Fibroblast of lung (primary cell): ENCODE results near the gene KRTAP12-4. TPM values are rescaled to one million over a fixed set of nuclear protein-coding genes. Genes with fewer than 3 reads are reported as not detected.

Experiments used
- DNase-seq, 2 donors: peaks; one replicate each; pipeline versions ENCODE4 v3.0.0 to v3.0.0-alpha.2; 2010; ENCODE audit warnings: low read depth in 2 of 2
- H2AFZ ChIP-seq: 2 replicates; pipeline ENCODE4 v1.5.1; 2012; ENCODE audit warnings: low read length, control low read depth, inconsistent platforms
- H3K27ac ChIP-seq: 2 replicates; pipeline ENCODE4 v1.5.1; 2011; ENCODE audit warnings: low read length, control low read depth; ENCODE audit not compliant: insufficient read depth
- H3K27me3 ChIP-seq: 2 replicates; pipeline ENCODE4 v1.5.1; 2011; ENCODE audit warnings: mild to moderate bottlenecking, low read length; ENCODE audit not compliant: control insufficient read depth, insufficient read depth
- H3K36me3 ChIP-seq: 2 replicates; pipeline ENCODE4 v1.5.1; 2011; ENCODE audit warnings: low read length; ENCODE audit not compliant: control insufficient read depth, insufficient read depth
- H3K4me1 ChIP-seq: 2 replicates; pipeline ENCODE4 v1.5.1; 2011; ENCODE audit warnings: low read length; ENCODE audit not compliant: control insufficient read depth, insufficient read depth; ENCODE audit errors: extremely low read depth
- H3K4me2 ChIP-seq: 2 replicates; pipeline ENCODE4 v1.5.1; 2011; ENCODE audit warnings: low read length, control low read depth; ENCODE audit not compliant: insufficient read depth; ENCODE audit errors: extremely low read depth
- H3K4me3 ChIP-seq, 4 experiments: fragments of 200-600 bp in 1 of 4; sonication (generic) in 1 of 4; replicated peaks in 1 of 4; 2 replicates each; pipeline ENCODE4 v1.5.1; 2011 to 2016; ENCODE audit warnings: low read length in 4 of 4, low read depth in 3 of 4, mild to moderate bottlenecking in 3 of 4, control low read depth in 2 of 4, inconsistent platforms in 1 of 4, mixed read lengths in 1 of 4; ENCODE audit not compliant: insufficient read depth in 1 of 4; ENCODE audit errors: control extremely low read depth in 1 of 4
- H3K79me2 ChIP-seq: 2 replicates; pipeline ENCODE4 v1.5.1; 2012; ENCODE audit warnings: mild to moderate bottlenecking, low read length, inconsistent platforms; ENCODE audit not compliant: control insufficient read depth, insufficient read depth
- H3K9ac ChIP-seq: 2 replicates; pipeline ENCODE4 v1.5.1; 2011; ENCODE audit warnings: mild to moderate bottlenecking, low read length, control low read depth; ENCODE audit not compliant: insufficient read depth
- H3K9me3 ChIP-seq: 2 replicates; pipeline ENCODE4 v1.5.1; 2012; ENCODE audit warnings: low read depth, low read length; ENCODE audit not compliant: control insufficient read depth, insufficient read depth
- H4K20me1 ChIP-seq: 2 replicates; pipeline ENCODE4 v1.5.1; 2011; ENCODE audit warnings: low read length; ENCODE audit not compliant: control insufficient read depth, insufficient read depth; ENCODE audit errors: extremely low read depth
- CTCF ChIP-seq, 2 donors: IDR thresholded peaks in 1 of 2; conservative IDR thresholded peaks in 1 of 2; 1 replicate in 1 of 2; 2 replicates in 1 of 2; pipeline ENCODE4 v1.5.1; 2011 to 2012; ENCODE audit warnings: low read length in 2 of 2, control low read depth in 1 of 2, inconsistent platforms in 1 of 2, low read depth in 1 of 2, mild to moderate bottlenecking in 1 of 2
- EZH2 ChIP-seq: IDR thresholded peaks from 2 replicates; pipeline ENCODE4 v1.5.1; 2012; ENCODE audit warnings: low read length, control low read depth, mild to moderate bottlenecking; ENCODE audit errors: missing control alignments
- polyA plus RNA-seq, 2 donors: library from polyadenylated mRNA; depleted of rRNA in 1 of 2; stranded (reverse) in 1 of 2; unstranded in 1 of 2; fragments of >200 nt; gene quantifications; 2 replicates each; pipeline ENCODE4 v1.2.1, GENCODE V29; 2011 to 2012; ENCODE audit warnings: missing spikeins in 1 of 2
- total RNA-seq: library from RNA; depleted of rRNA; stranded (reverse); fragments of >200 nt; gene quantifications from 2 replicates; pipeline ENCODE4 v1.2.1, GENCODE V29; 2014

KRTAP12-4 gene
- total and polyA plus RNA-seq, 2 donors (not counting 1 experiment from before 2014, with no cell fraction given): not detected

- no peak for DNase-seq
- H2AFZ ChIP-seq: no peak overlapping the region
- no peaks in the 10 kb centered on the region for H3K9me3 ChIP-seq
- no peaks in the 10 kb centered on the region for H3K4me1 ChIP-seq
- no peaks in the 10 kb centered on the region for H3K79me2 ChIP-seq
- no peaks in the 10 kb centered on the region for H4K20me1 ChIP-seq
- H3K4me2 ChIP-seq: no peak overlapping the region
- H3K27ac ChIP-seq: no peak overlapping the region
- no peak for TF ChIP-seq CTCF (conservative IDR thresholded peaks at IDR 0.05 in 1 of 2, IDR thresholded peaks at IDR 0.05 in 1 of 2; ENCODE audit: low read depth in 1 of 2, low read length in 2 of 2)
- TF ChIP-seq EZH2: no peak
- no peak overlapping the region for H3K9ac ChIP-seq
- no peaks in the 10 kb centered on the region for H3K36me3 ChIP-seq
- peaks cover 15% of the 10 kb centered on the region for H3K27me3 ChIP-seq
- no peak overlapping the region for H3K4me3 ChIP-seq
Measured at GRCh38 chr21:44702973-44703730, 48.7 kb upstream of the KRTAP12-4 start.

GRCh38 chr21:44702111-44702972 lies 47.9 kb upstream of the KRTAP12-4 start:
- Histone ChIP-seq H3K4me3 (no peak overlapping the region), H3K27ac (no peak overlapping the region), H2AFZ (no peak overlapping the region), H3K9ac (no peak overlapping the region), H3K79me2 (no peaks in the 10 kb centered on the region), H3K4me2 (no peak overlapping the region), H3K27me3 (peaks cover 14% of the 10 kb centered on the region), H3K4me1 (no peaks in the 10 kb centered on the region), H3K36me3 (no peaks in the 10 kb centered on the region), H4K20me1 (no peaks in the 10 kb centered on the region), H3K9me3 (no peaks in the 10 kb centered on the region)
- TF ChIP-seq CTCF (conservative IDR thresholded peaks at IDR 0.05 in 1 of 2, IDR thresholded peaks at IDR 0.05 in 1 of 2; ENCODE audit: low read depth in 1 of 2, low read length in 2 of 2) (no peak), EZH2 (no peak)
- DNase-seq: no peak

GRCh38 chr21:44701541-44701940 lies 47.1 kb upstream of the KRTAP12-4 start:
- no peak overlapping the region for H3K9ac ChIP-seq
- H3K36me3 ChIP-seq: no peaks in the 10 kb centered on the region
- H2AFZ ChIP-seq: no peak overlapping the region
- H3K79me2 ChIP-seq: no peaks in the 10 kb centered on the region
- H3K9me3 ChIP-seq: no peaks in the 10 kb centered on the region
- H3K27me3 ChIP-seq: peaks cover 13% of the 10 kb centered on the region
- no peak overlapping the region for H3K4me3 ChIP-seq
- H3K27ac ChIP-seq: no peak overlapping the region
- TF ChIP-seq EZH2: no peak
- no peak for TF ChIP-seq CTCF (conservative IDR thresholded peaks at IDR 0.05 in 1 of 2, IDR thresholded peaks at IDR 0.05 in 1 of 2; ENCODE audit: low read depth in 1 of 2, low read length in 2 of 2)
- no peaks in the 10 kb centered on the region for H3K4me1 ChIP-seq
- no peak overlapping the region for H3K4me2 ChIP-seq
- H4K20me1 ChIP-seq: no peaks in the 10 kb centered on the region
- no peak for DNase-seq
